Spleen (tissue), 7 donors: ENCODE results near the gene APBA3.

ENCODE experiments used
- CTCF ChIP-seq, 11 experiments: fragments of 200-600 bp in 7 of 11; fragments of 450-650 bp in 4 of 11; sonication (generic) in 4 of 11; IDR thresholded peaks in 8 of 11; conservative IDR thresholded peaks in 3 of 11; 1 replicate in 7 of 11; 2 replicates in 4 of 11; pipeline versions ENCODE4 v1.4.0 to v1.8.0; 2016 to 2021; ENCODE audit warnings: antibody characterized with exemption in 11 of 11, inconsistent platforms in 4 of 11, mild to moderate bottlenecking in 1 of 11
- POLR2A ChIP-seq, 3 donors: fragments of 450-650 bp; IDR thresholded peaks; one replicate each; pipeline ENCODE4 v1.5.1; 2017; ENCODE audit warnings: antibody characterized with exemption in 3 of 3, mild to moderate bottlenecking in 1 of 3
- donor health status: DM: no; HTN: no; CAD: no; lungs with moderate emphysema.
- donor health status: DM: no; HTN: no; CAD: no.
- donor health status: DM: no; HTN: no; CAD: no.

GRCh38 chr19:3778899-3779723, 17.6 kb upstream of the APBA3 start:
- no peak for TF ChIP-seq POLR2A (IDR thresholded peaks at IDR 0.05)
- no peak for TF ChIP-seq CTCF (IDR thresholded peaks at IDR 0.05 in 8 of 11, conservative IDR thresholded peaks at IDR 0.05 in 3 of 11)
